Inflammatory macrophage (primary cell): ENCODE data around the gene AKIRIN1.
"Not testable (repeated sequence)": the region's sequence is repeated elsewhere in the genome, so short reads cannot be mapped to it uniquely, and the experiment has no call there.

Experiments used
- DNase-seq, 2 donors: peaks; one replicate each; pipeline ENCODE4 v3.0.0-alpha.2; 2020 to 2022

AKIRIN1 gene

GRCh38 chr1:39046613-39047210, 55.6 kb downstream of the AKIRIN1 start:
- DNase-seq: no peak

GRCh38 chr1:39047374-39048229, 56.5 kb downstream of the AKIRIN1 start:
- DNase-seq: peak; percentile 31

- DNase-seq: no peak
These were observed 57.8 kb downstream of the AKIRIN1 start for GRCh38 chr1:39048745-39049370.

- no peak for DNase-seq
These were observed 58.9 kb downstream of the AKIRIN1 start for GRCh38 chr1:39050001-39050400.

GRCh38 chr1:39051193-39051850, 60.2 kb downstream of the AKIRIN1 start:
- not testable (repeated sequence) for DNase-seq

- no peak for DNase-seq
These were observed 60.9 kb downstream of the AKIRIN1 start for GRCh38 chr1:39051956-39052355.

- not testable (repeated sequence) for DNase-seq
These were observed 64.2 kb downstream of the AKIRIN1 start for GRCh38 chr1:39055213-39055710.
